Choroid plexus epithelial cell (primary cell): Measurements from ENCODE around the gene MYOG.

ENCODE experiments used
- DNase-seq: peaks from one replicate; pipeline ENCODE4 v3.0.0-alpha.2; 2010; ENCODE audit warnings: low read depth
- H3K4me3 ChIP-seq: 2 replicates; pipeline ENCODE4 v1.5.1; 2011; ENCODE audit warnings: low read depth, mild to moderate bottlenecking, control low read depth, low read length, moderate library complexity
- CTCF ChIP-seq: conservative IDR thresholded peaks from 2 replicates; pipeline ENCODE4 v1.5.1; 2011; ENCODE audit warnings: low read depth, mild to moderate bottlenecking, control low read depth, inconsistent platforms, low read length, moderate library complexity

Gene MYOG

GRCh38 chr1:203077367-203077766 lies 8.4 kb downstream of the MYOG start:
- DNase-seq: no peak
- no peak overlapping the region for H3K4me3 ChIP-seq
- no peak for TF ChIP-seq CTCF

GRCh38 chr1:203076031-203076511 lies 9.7 kb downstream of the MYOG start:
- no peak overlapping the region for H3K4me3 ChIP-seq
- no peak for DNase-seq
- no peak for TF ChIP-seq CTCF

- DNase-seq: no peak
- H3K4me3 ChIP-seq: no peak overlapping the region
- no peak for TF ChIP-seq CTCF
Observed at GRCh38 chr1:203075236-203076030, 10.4 kb downstream of the MYOG start.

GRCh38 chr1:203074610-203075009 lies 11.2 kb downstream of the MYOG start:
- no peak for TF ChIP-seq CTCF
- H3K4me3 ChIP-seq: no peak overlapping the region
- no peak for DNase-seq

- H3K4me3 ChIP-seq: no peak overlapping the region
- TF ChIP-seq CTCF: no peak
- no peak for DNase-seq
Observed at GRCh38 chr1:203073469-203073868, 12.3 kb downstream of the MYOG start.

GRCh38 chr1:203072911-203073310 lies 12.9 kb downstream of the MYOG start:
- no peak for DNase-seq
- TF ChIP-seq CTCF: no peak
- no peak overlapping the region for H3K4me3 ChIP-seq
